GM12873 (cell line): ENCODE results near the gene PNPLA8.

Experiments
- TF ChIP-seq, protein P1 (sequence below): IDR thresholded peaks from 2 replicates; pipeline ENCODE4 v1.5.1; 2012; ENCODE audit warnings: low read depth, mild to moderate bottlenecking, moderate library complexity, low read length, control low read depth; ENCODE audit not compliant: insufficient read depth; ENCODE audit errors: missing control alignments

The PNPLA8 gene

DNA sequence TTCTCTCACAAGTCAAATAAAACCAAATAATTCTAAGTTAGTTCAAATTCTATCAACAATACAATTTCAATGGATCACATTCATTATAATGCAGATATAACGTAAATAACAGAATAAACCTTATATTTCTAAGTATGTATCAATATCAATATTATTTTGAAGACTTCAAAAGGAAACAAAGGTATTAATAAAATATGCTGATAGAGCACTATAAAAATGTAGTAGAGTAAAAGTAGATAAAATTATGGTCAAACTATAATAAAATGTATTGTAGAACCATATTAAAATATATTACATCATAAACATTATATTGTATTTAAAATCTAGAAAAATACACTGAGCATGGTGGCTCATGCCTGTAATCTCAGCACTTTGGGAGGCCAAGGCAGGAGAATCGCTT is 46.2 kb downstream of the PNPLA8 start:
- TF ChIP-seq, protein P1, sequence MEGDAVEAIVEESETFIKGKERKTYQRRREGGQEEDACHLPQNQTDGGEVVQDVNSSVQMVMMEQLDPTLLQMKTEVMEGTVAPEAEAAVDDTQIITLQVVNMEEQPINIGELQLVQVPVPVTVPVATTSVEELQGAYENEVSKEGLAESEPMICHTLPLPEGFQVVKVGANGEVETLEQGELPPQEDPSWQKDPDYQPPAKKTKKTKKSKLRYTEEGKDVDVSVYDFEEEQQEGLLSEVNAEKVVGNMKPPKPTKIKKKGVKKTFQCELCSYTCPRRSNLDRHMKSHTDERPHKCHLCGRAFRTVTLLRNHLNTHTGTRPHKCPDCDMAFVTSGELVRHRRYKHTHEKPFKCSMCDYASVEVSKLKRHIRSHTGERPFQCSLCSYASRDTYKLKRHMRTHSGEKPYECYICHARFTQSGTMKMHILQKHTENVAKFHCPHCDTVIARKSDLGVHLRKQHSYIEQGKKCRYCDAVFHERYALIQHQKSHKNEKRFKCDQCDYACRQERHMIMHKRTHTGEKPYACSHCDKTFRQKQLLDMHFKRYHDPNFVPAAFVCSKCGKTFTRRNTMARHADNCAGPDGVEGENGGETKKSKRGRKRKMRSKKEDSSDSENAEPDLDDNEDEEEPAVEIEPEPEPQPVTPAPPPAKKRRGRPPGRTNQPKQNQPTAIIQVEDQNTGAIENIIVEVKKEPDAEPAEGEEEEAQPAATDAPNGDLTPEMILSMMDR: no peak

DNA sequence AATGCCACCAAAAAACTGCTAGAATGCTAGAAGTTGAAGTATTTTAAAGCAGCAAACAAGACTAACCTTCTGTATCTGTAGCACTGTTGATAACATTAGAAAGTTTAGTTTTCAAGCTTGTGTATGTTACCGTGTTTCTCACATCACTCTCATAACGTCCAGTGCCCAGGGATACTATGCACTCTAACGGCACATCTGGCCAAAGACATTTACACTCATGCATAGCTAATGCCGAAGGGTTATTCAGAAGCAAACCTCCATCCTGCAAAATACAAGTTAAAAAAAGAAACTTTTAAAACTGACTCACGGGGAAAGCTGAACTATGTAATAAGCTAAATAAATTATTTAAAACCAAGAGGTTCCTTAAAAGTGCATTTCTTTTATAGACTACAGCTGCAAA is 46.8 kb downstream of the PNPLA8 start:
- TF ChIP-seq, protein P1: no peak

DNA sequence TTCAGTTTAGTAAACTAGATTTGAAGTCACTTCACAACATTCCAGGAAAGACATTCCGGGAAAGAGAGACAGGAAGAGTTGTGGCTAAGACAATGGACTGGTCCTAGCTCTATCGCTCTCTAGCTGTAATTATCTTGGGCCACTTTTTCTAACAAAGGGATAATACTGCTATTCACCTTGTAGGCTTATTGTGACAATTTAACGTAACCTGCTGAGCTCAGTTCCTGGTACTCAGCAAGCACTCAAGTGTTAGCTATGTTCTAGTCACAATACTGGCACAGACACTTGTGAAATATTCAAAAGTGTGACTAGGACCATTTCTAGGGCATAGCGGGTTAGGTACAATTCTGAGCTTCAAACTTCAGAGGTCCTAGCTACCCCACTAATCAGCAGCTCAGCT is 57.7 kb downstream of the PNPLA8 start:
- TF ChIP-seq, protein P1: no peak

DNA sequence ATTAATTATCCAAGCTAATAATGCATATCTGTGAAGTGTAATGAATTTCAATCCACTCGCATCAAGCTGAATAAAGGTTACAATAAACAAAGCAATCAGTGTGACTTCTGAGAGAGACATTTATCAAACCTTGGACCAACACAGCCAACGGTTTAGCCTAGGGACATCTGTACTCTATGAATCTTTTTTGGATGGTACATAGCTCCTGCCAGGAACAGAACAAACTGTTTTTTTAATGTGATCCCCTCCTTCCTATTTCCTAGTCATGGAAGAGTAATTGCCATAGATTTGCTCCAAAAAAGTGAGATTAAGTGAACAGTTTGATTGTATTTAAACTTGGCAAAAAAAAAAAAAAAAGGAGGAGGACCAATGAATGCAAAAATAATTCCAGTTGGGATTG is 58.5 kb downstream of the PNPLA8 start:
- TF ChIP-seq, protein P1: no peak

DNA sequence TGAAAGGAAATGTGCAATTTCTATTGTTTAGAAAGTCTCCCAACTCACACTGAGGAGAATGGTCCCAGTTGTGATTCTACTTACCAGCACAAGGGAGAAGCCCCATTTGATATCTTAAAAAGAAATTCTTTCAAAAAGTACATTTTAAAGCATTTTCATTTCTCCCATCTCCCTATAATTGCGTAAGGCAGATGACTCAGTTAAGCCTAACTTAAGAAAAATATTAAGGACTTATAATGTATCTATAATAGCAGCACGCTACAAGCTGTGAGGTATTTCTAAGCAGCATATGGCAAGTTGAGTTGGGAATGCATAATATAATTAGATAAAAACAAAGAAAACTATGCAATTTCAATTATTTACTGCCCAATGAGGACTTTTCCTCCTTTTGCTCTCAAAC is 61.2 kb downstream of the PNPLA8 start:
- TF ChIP-seq, protein P1: no peak

DNA sequence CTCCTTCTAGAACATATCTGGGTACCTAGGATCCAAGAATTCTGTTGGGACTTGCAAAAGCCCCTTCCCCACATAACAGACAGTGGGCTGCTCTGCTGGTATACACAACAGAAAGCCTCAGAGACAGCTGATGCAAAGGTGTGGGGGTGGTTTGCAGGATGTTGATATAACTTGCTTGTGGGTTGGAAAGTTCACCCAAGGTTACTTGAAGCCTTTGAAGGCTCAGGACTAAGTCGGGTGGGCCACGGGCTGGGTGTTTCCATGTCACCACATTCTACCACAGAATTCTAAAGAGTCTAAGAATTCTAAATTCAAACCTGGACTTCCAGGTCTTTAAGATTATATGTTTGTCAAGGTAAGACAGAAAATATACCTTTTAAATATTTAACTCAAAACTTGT is 62.3 kb downstream of the PNPLA8 start:
- TF ChIP-seq, protein P1: no peak

DNA sequence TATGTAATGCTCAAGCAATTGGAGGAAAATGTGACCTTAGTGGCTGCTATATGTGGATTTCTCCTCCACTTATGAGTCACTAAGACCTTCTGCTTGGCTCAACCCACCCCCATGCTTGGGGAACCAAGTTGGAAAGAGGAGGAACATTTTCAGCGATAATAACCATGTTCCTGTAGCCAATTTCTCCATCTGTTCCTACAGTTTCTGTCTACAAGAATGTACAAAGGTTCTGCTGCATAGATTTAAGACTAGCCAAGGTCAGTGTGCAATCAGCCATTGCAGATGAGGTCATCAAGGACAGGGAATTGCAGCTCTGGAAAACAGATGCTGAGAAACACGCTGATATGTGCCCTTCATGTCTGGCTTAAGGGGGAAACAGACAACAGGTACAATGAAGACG is 64.1 kb downstream of the PNPLA8 start:
- TF ChIP-seq, protein P1: no peak
